Upper lobe of right lung (tissue), 1 donor: ENCODE measurements around the gene MYO16. TPM values are rescaled to one million over a fixed set of nuclear protein-coding genes. Genes with fewer than 3 reads are reported as not detected.

Experiments used
- ATAC-seq: fragments of 200-7000 bp; cut with Tn5 transposase; one replicate; pipeline ENCODE4 v1.9.1; 2020; ENCODE audit warnings: mild to moderate bottlenecking, moderate library complexity
- DNase-seq: peaks from one replicate; pipeline ENCODE4 v3.0.0-alpha.2; 2020
- H3K27ac ChIP-seq: fragments of 200-600 bp; one replicate; pipeline ENCODE4 v1.8.0; 2022
- H3K27me3 ChIP-seq: fragments of 200-600 bp; one replicate; pipeline ENCODE4 v1.8.0; 2022; ENCODE audit warnings: mild to moderate bottlenecking
- H3K36me3 ChIP-seq: fragments of 200-600 bp; one replicate; pipeline ENCODE4 v1.8.0; 2022
- H3K4me1 ChIP-seq: fragments of 200-600 bp; one replicate; pipeline ENCODE4 v1.8.0; 2022
- H3K4me3 ChIP-seq: fragments of 200-600 bp; one replicate; pipeline ENCODE4 v1.8.0; 2022; ENCODE audit warnings: mild to moderate bottlenecking
- H3K9me3 ChIP-seq: fragments of 200-600 bp; one replicate; pipeline ENCODE4 v1.8.0; 2022
- intact Hi-C: fragments of 100-400 bp; cut with DNase I; formaldehyde crosslinking; loops from one replicate; pipeline ENCODE4 v1.11.0; 2022
- total RNA-seq: library from RNA; stranded (reverse); fragmentation: NEBNext Ultra II Directional; extraction: Animal tissue kit (Norgen Biotek cat#: 25700); gene quantifications from one replicate; pipeline ENCODE4 v1.2.1, GENCODE V29; 2021
- TF ChIP-seq, protein P1 (sequence below): fragments of 200-600 bp; IDR thresholded peaks from one replicate; pipeline ENCODE4 v1.8.0; 2022; ENCODE audit warnings: antibody characterized with exemption
- donor health status: DM: no; HTN: yes; CAD: no; lungs with severe emphysema.

The MYO16 gene
- total RNA-seq, 1 donor from 2014 or later, result 0.46 TPM

DNA sequence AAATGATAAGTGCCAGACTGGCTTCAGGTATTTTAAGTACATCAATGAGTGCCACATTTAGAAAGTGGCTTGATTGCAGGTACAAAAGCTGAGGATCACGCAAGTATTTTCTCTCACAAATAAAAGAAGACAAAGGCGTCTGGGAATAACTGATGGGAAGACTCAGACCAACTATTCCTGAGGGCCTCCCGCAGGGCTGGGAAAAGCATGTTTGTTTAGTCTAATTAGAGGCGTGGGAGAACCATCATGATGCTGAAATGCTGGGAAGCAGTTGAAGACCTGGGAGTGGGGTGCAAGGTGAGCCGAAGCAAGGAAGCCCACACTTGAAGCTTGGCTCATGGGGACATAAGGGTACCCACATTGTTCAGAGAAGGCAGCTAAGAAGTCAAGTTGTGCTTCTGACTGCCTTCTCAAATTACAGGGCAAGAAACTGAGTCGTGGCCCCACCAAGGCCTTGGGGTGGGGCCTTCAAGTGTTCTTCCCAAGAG is 536.0 kb downstream of the MYO16 start:
- TF ChIP-seq, protein P1, sequence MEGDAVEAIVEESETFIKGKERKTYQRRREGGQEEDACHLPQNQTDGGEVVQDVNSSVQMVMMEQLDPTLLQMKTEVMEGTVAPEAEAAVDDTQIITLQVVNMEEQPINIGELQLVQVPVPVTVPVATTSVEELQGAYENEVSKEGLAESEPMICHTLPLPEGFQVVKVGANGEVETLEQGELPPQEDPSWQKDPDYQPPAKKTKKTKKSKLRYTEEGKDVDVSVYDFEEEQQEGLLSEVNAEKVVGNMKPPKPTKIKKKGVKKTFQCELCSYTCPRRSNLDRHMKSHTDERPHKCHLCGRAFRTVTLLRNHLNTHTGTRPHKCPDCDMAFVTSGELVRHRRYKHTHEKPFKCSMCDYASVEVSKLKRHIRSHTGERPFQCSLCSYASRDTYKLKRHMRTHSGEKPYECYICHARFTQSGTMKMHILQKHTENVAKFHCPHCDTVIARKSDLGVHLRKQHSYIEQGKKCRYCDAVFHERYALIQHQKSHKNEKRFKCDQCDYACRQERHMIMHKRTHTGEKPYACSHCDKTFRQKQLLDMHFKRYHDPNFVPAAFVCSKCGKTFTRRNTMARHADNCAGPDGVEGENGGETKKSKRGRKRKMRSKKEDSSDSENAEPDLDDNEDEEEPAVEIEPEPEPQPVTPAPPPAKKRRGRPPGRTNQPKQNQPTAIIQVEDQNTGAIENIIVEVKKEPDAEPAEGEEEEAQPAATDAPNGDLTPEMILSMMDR, result no peak
- Histone ChIP-seq H3K4me3 (no peak overlapping the region), H3K36me3 (no peaks in the 10 kb centered on the region), H3K4me1 (no peaks in the 10 kb centered on the region), H3K27me3 (no peaks in the 10 kb centered on the region), H3K27ac (no peak overlapping the region), H3K9me3 (no peaks in the 10 kb centered on the region)
- intact Hi-C loops, result no loop called here
- DNase-seq (no peak), ATAC-seq (no peak)

DNA sequence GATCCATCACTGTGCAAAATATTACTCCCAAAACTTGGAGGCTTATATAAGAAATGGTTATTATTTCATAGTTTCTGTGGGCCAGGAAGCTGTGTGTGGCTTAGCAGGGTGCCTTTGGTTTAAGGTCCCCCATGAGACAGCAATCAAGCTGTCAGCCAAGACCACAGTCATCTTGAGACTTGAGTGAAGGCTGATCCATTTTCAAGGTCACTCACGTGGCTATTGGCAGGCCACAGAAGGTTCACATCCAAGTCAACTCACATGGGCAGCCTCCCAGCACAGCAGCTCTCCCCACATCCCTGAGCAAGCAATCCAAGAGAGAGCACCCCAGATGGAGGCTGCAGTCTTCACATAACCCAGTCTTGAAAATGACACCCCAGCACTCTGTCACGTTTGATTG is 537.4 kb downstream of the MYO16 start:
- no peaks in the 10 kb centered on the region for H3K27me3 ChIP-seq
- no peak overlapping the region for H3K4me3 ChIP-seq
- H3K27ac ChIP-seq, result no peak overlapping the region
- TF ChIP-seq, protein P1, result no peak
- no peaks in the 10 kb centered on the region for H3K4me1 ChIP-seq
- intact Hi-C loops, result no loop called here
- H3K36me3 ChIP-seq, result no peaks in the 10 kb centered on the region
- peak; percentile 20 for ATAC-seq
- no peaks in the 10 kb centered on the region for H3K9me3 ChIP-seq
- DNase-seq, result no peak

DNA sequence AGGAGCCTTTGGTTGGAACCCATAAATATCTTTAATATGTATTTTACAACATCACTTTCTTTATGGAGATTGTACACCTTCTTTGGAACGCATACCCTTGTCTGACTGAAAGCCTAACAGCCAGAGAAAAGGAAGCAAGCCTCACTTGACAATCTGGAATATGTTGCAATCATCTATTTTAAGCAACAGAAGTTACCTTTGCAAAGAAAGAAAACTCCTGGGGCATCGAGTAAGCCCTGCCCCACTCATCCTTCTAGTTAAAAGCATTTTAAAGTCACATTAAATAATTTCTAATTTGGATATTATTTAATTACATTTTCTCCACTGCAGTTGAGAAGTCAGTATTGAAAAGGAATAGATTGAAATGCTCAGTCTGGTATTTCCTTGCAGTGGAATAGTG is 542.7 kb downstream of the MYO16 start:
- TF ChIP-seq, protein P1, result no peak
- Histone ChIP-seq H3K27me3 (no peaks in the 10 kb centered on the region), H3K4me3 (no peak overlapping the region), H3K9me3 (no peaks in the 10 kb centered on the region), H3K27ac (no peak overlapping the region), H3K4me1 (no peaks in the 10 kb centered on the region), H3K36me3 (no peaks in the 10 kb centered on the region)
- DNase-seq (no peak), ATAC-seq (peak; percentile 49)
- intact Hi-C loops, result no loop called here

DNA sequence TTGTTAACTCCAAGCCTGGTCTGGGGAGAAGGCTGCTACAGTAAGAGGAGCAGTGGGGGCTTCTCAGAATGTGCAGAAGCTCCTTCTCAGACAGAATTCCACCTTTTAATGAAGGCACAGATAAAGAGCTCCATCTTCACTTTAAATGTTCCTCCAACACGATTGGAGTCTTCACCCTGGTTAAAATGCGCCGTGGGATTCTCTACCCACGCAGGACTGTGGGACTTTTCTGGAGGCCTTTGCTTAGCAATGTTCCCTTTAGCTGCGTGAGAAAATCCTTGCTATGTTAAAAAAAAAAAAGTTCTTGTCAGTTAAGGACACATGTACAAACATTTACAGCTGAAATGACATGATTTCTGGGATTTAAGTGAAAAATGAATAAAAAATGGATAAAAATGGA is 546.3 kb downstream of the MYO16 start:
- H3K9me3 ChIP-seq, result no peaks in the 10 kb centered on the region
- intact Hi-C loops, result no loop called here
- TF ChIP-seq, protein P1, result no peak
- no peaks in the 10 kb centered on the region for H3K27me3 ChIP-seq
- H3K4me1 ChIP-seq, result no peaks in the 10 kb centered on the region
- no peaks in the 10 kb centered on the region for H3K36me3 ChIP-seq
- H3K27ac ChIP-seq, result no peak overlapping the region
- H3K4me3 ChIP-seq, result no peak overlapping the region
- DNase-seq (no peak), ATAC-seq (no peak)

DNA sequence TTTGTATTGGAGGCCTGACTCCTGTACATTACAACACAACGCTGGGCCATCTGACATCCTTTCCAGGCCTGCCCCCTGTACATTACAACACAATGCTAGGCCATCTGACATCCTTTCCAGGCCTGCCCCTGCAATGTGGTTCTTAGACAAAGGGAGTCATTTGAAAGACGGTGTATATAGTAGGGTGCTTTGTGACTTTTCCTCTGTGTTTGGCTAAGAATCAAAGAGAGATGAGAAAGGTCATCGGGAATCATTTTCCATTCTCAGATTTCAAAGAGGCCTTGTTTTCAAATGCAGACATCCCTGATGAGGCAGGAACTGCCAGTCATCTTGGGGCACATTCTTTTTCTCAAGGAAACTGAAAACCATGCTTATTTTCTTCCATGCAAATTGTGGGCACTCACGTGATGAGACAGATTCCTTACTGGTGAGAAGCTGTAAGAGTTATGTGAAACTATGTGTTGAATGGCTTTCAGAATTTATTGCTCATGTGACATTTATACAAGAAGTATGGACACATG is 551.6 kb downstream of the MYO16 start:
- TF ChIP-seq, protein P1, result no peak
- no peaks in the 10 kb centered on the region for H3K9me3 ChIP-seq
- intact Hi-C loops, result no loop called here
- no peak overlapping the region for H3K27ac ChIP-seq
- no peak overlapping the region for H3K4me3 ChIP-seq
- DNase-seq (no peak), ATAC-seq (no peak)
- no peaks in the 10 kb centered on the region for H3K27me3 ChIP-seq
- no peaks in the 10 kb centered on the region for H3K4me1 ChIP-seq
- H3K36me3 ChIP-seq, result no peaks in the 10 kb centered on the region
